Hepatocyte (in vitro differentiated cells): ENCODE results near the gene ADORA1. TPM values are rescaled to one million over a fixed set of nuclear protein-coding genes. Genes with fewer than 3 reads are reported as not detected.

Experiments used
- DNase-seq: peaks from one replicate; pipeline ENCODE4 v3.0.0-alpha.2; 2016; ENCODE audit warnings: low spot score
- H2AFZ ChIP-seq: fragments of 200-600 bp; sonication (generic); 2 replicates; pipeline ENCODE4 v1.6.0; 2016; ENCODE audit warnings: antibody characterized with exemption, mild to moderate bottlenecking
- H3K27ac ChIP-seq: fragments of 200-600 bp; sonication (generic); 2 replicates; pipeline ENCODE4 v1.5.1; 2016; ENCODE audit warnings: mild to moderate bottlenecking
- H3K27me3 ChIP-seq: fragments of 200-600 bp; sonication (generic); 2 replicates; pipeline ENCODE4 v1.6.1; 2016
- H3K36me3 ChIP-seq: fragments of 200-600 bp; sonication (generic); replicated peaks from 2 replicates; pipeline ENCODE4 v1.5.1; 2016; ENCODE audit warnings: low read depth; ENCODE audit not compliant: insufficient read depth
- H3K4me1 ChIP-seq: fragments of 200-600 bp; sonication (generic); 2 replicates; pipeline ENCODE4 v1.5.1; 2016; ENCODE audit warnings: mild to moderate bottlenecking, moderate library complexity; ENCODE audit not compliant: insufficient read depth
- H3K4me2 ChIP-seq: fragments of 200-600 bp; sonication (generic); 2 replicates; pipeline ENCODE4 v1.6.0; 2016
- H3K4me3 ChIP-seq: fragments of 200-600 bp; sonication (generic); 2 replicates; pipeline ENCODE4 v1.5.1; 2016; ENCODE audit warnings: mild to moderate bottlenecking
- H3K79me2 ChIP-seq: fragments of 200-600 bp; sonication (generic); 2 replicates; pipeline ENCODE4 v1.6.0; 2017; ENCODE audit warnings: mild to moderate bottlenecking
- H3K9me2 ChIP-seq: fragments of 200-600 bp; sonication (generic); replicated peaks from 2 replicates; pipeline ENCODE4 v1.6.0; 2017; ENCODE audit warnings: mild to moderate bottlenecking; ENCODE audit not compliant: insufficient read depth
- H3K9me3 ChIP-seq: fragments of 200-600 bp; sonication (generic); 2 replicates; pipeline ENCODE4 v1.5.1; 2016; ENCODE audit warnings: low read depth, mild to moderate bottlenecking
- H4K20me1 ChIP-seq: fragments of 200-600 bp; sonication (generic); 2 replicates; pipeline ENCODE4 v1.6.0; 2016; ENCODE audit warnings: mild to moderate bottlenecking; ENCODE audit not compliant: insufficient read depth, poor library complexity, severe bottlenecking
- CTCF ChIP-seq: fragments of 200-600 bp; sonication (generic); IDR thresholded peaks from 2 replicates; pipeline ENCODE4 v1.5.1; 2016; ENCODE audit warnings: antibody characterized with exemption, mild to moderate bottlenecking; ENCODE audit not compliant: poor library complexity
- EZH2 ChIP-seq: fragments of 200-600 bp; sonication (generic); IDR thresholded peaks from 2 replicates; pipeline ENCODE4 v1.6.1; 2016; ENCODE audit warnings: antibody characterized with exemption, mild to moderate bottlenecking, borderline replicate concordance
- EZH2phosphoT487 ChIP-seq: fragments of 200-600 bp; sonication (generic); IDR thresholded peaks from one replicate; pipeline ENCODE4 v1.6.1; 2018; ENCODE audit warnings: antibody characterized with exemption, mild to moderate bottlenecking, low read depth, moderate library complexity; ENCODE audit not compliant: unreplicated experiment, severe bottlenecking
- WGBS: methylation state at CpG from one replicate; pipeline ENCODE4 v1.1.6; 2016; ENCODE audit warnings: low lambda C conversion rate; ENCODE audit errors: missing lambda C conversion rate; 5-methylcytosine and 5-hydroxymethylcytosine counted together
- polyA plus RNA-seq: library from polyadenylated mRNA; unstranded; fragments of >200 nt; fragmentation: Nextera tagmentation; extraction: Ambion mirVana; gene quantifications from 2 replicates; pipeline ENCODE4 v1.2.1, GENCODE V29; 2016
- total RNA-seq: library from RNA; depleted of rRNA; stranded (reverse); fragments of >200 nt; gene quantifications from 2 replicates; pipeline ENCODE4 v1.2.3, GENCODE V29; 2014

Gene ADORA1
- total and polyA plus RNA-seq, 2 experiments from 2014 or later: 2.0 to 2.3 TPM

GRCh38 chr1:203145321-203146041, 18.0 kb downstream of the ADORA1 start:
- Histone ChIP-seq H3K36me3 (no peaks in the 10 kb centered on the region), H3K4me2 (no peak overlapping the region), H3K79me2 (no peaks in the 10 kb centered on the region), H2AFZ (no peak overlapping the region), H3K4me1 (no peaks in the 10 kb centered on the region), H3K27ac (no peak overlapping the region), H3K9me3 (no peaks in the 10 kb centered on the region), H3K4me3 (no peak overlapping the region), H4K20me1 (no peaks in the 10 kb centered on the region), H3K9me2 (no peaks in the 10 kb centered on the region), H3K27me3 (no peaks in the 10 kb centered on the region)
- no peak for TF ChIP-seq CTCF
- DNase-seq: no peak
- WGBS: 89% methylated on average over 13 of the region's 13 CpGs

- Histone ChIP-seq H4K20me1 (no peaks in the 10 kb centered on the region), H3K27ac (no peak overlapping the region), H2AFZ (no peak overlapping the region), H3K9me3 (no peaks in the 10 kb centered on the region), H3K79me2 (no peaks in the 10 kb centered on the region), H3K9me2 (no peaks in the 10 kb centered on the region), H3K4me2 (no peak overlapping the region), H3K4me1 (no peaks in the 10 kb centered on the region), H3K36me3 (no peaks in the 10 kb centered on the region), H3K27me3 (no peaks in the 10 kb centered on the region), H3K4me3 (no peak overlapping the region)
- TF ChIP-seq CTCF: no peak
- no peak for TF ChIP-seq EZH2phosphoT487
- TF ChIP-seq EZH2: no peak
- WGBS: 95% methylated on average over 2 of the region's 2 CpGs
- no peak for DNase-seq
Measured at GRCh38 chr1:203146042-203146369, 18.5 kb downstream of the ADORA1 start.

GRCh38 chr1:203146537-203146936, 19.0 kb downstream of the ADORA1 start:
- no peak overlapping the region for H2AFZ ChIP-seq
- no peaks in the 10 kb centered on the region for H3K9me3 ChIP-seq
- H4K20me1 ChIP-seq: no peaks in the 10 kb centered on the region
- no peaks in the 10 kb centered on the region for H3K4me1 ChIP-seq
- DNase-seq: no peak
- no peak for TF ChIP-seq CTCF
- no peak for TF ChIP-seq EZH2
- no peak for TF ChIP-seq EZH2phosphoT487
- whole genome bisulfite sequencing: 92% methylated on average over 7 of the region's 7 CpGs
- H3K36me3 ChIP-seq: no peaks in the 10 kb centered on the region
- H3K4me3 ChIP-seq: no peak overlapping the region
- no peaks in the 10 kb centered on the region for H3K27me3 ChIP-seq
- no peak overlapping the region for H3K27ac ChIP-seq
- H3K4me2 ChIP-seq: no peak overlapping the region
- no peaks in the 10 kb centered on the region for H3K9me2 ChIP-seq
- H3K79me2 ChIP-seq: no peaks in the 10 kb centered on the region

- Histone ChIP-seq H3K79me2 (no peaks in the 10 kb centered on the region), H3K27ac (no peak overlapping the region), H3K4me3 (no peak overlapping the region), H3K4me2 (no peak overlapping the region), H3K36me3 (no peaks in the 10 kb centered on the region), H4K20me1 (no peaks in the 10 kb centered on the region), H3K9me2 (no peaks in the 10 kb centered on the region), H3K9me3 (no peaks in the 10 kb centered on the region), H3K27me3 (no peaks in the 10 kb centered on the region), H2AFZ (no peak overlapping the region), H3K4me1 (peaks cover 4% of the 10 kb centered on the region)
- TF ChIP-seq CTCF (no peak), EZH2 (no peak), EZH2phosphoT487 (no peak)
- 88% methylated on average over 5 of the region's 5 CpGs for WGBS
- DNase-seq: no peak
Measured at GRCh38 chr1:203147376-203147775, 19.9 kb downstream of the ADORA1 start.
